ENCODE measurements around the gene CST9L.
A peak's percentile ranks its signal among the peaks of the same experiment; 100 is the strongest.

CST9L gene

DNA sequence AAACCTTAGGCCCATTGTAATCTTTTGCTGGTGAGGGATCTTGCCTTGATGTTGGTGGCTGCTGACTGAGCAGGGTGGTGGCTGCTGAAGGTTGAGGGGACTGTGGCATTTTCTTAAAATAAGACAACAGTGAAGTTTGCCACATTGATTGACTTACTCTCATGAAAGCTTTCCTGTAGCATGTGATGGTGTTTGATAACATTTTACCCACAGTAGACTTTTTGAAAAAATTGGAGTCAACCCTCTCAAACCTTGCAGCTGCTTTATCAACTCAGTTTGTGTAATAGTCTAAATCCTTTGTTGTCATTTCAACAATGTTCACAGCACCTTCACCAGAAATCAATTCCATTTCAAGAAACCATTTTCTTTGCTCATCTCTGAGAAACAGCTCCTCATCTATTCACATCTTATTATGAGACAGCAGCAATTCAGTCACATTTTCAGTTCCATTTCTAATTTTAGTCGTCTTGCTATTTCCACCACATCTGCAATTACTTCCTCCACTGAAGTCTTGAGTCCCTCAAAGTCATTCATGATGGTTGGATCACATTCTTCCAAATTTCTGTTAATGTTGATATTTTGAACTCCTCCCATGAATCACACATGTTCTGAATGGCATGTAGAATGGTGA is 37.2 kb downstream of the CST9L start:
- no peak overlapping the region for H3K4me3 ChIP-seq (ENCODE audit: low read depth, low read length)
- TF ChIP-seq, protein P1, sequence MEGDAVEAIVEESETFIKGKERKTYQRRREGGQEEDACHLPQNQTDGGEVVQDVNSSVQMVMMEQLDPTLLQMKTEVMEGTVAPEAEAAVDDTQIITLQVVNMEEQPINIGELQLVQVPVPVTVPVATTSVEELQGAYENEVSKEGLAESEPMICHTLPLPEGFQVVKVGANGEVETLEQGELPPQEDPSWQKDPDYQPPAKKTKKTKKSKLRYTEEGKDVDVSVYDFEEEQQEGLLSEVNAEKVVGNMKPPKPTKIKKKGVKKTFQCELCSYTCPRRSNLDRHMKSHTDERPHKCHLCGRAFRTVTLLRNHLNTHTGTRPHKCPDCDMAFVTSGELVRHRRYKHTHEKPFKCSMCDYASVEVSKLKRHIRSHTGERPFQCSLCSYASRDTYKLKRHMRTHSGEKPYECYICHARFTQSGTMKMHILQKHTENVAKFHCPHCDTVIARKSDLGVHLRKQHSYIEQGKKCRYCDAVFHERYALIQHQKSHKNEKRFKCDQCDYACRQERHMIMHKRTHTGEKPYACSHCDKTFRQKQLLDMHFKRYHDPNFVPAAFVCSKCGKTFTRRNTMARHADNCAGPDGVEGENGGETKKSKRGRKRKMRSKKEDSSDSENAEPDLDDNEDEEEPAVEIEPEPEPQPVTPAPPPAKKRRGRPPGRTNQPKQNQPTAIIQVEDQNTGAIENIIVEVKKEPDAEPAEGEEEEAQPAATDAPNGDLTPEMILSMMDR (IDR thresholded peaks at IDR 0.05; ENCODE audit: low read depth, low read length, missing control alignments): no peak
- DNase-seq (ENCODE audit: low read depth): no peak

DNA sequence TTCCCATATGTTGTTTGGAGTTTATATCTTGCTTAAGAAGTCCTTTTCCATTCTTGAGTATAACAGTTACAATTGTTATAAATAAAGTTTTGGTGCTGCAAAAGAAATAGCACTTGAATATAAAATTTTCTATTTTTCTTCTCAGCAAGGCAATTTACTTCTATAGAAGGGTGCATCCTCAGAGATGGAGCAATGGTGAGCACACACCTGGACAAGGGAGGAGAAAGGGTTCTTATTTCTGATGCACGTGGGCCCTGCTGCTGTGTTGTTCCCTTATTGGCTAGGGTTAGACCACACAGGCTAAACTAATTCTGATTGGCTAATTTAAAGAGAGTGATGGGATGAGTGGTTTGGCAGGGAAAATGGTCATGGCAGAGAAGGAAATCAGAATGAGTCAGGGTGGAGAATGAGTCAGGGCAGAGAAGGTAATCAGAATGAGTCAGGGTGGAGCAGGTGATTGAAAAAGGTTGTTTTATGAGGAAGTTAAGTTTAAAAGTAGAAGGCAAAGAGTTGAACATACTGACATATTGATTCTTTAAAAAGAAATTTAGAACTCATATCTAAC is 39.3 kb downstream of the CST9L start:
- H3K4me3 ChIP-seq (ENCODE audit: low read depth, low read length): no peak overlapping the region
- TF ChIP-seq, protein P1 (IDR thresholded peaks at IDR 0.05; ENCODE audit: low read depth, low read length, missing control alignments): no peak
- no peak for DNase-seq (ENCODE audit: low read depth)

DNA sequence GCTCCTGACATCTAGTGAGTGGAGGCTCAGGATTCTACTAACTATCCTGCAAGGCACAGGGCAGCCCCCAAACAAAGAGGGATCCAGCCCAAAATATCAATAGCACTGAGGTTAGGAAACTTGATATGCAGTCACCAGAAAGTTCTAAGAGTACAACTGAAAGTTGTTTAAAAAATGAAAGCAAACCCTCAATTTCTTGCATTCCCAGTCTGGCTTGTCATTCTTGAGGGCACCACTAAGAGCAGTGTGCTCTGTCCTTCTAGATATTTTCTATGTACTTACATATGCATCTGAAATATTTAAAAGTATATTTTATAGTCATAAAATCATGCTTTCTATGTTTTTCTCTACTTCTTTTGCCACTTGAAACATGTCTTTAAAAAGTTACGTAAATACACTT is 41.4 kb downstream of the CST9L start:
- TF ChIP-seq, protein P1 (IDR thresholded peaks at IDR 0.05; ENCODE audit: low read depth, low read length, missing control alignments): peak; percentile 5
- no peak for DNase-seq (ENCODE audit: low read depth)
- H3K4me3 ChIP-seq (ENCODE audit: low read depth, low read length): no peak overlapping the region

DNA sequence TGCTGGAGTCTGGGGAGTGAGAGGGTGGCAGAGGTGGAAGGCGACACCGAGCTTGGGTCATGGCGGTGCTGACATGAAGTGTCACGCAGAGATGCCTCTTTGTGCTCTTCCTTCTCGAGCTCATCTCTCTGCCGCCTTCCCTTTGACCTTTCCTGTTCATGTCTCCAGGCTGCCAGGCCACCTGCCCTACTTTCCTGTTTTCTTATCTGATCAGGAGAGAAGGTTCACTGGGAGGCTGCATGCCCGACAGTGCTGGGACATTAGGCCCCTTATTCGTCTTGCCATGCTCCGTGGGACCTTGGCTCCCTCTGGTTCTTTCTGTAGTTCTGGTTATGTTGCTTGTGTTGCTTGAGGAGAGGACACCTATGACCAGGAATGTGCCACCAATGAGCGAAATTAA is 44.1 kb downstream of the CST9L start:
- TF ChIP-seq, protein P1 (IDR thresholded peaks at IDR 0.05; ENCODE audit: low read depth, low read length, missing control alignments): no peak
- H3K4me3 ChIP-seq (ENCODE audit: low read depth, low read length): no peak overlapping the region
- no peak for DNase-seq (ENCODE audit: low read depth)

DNA sequence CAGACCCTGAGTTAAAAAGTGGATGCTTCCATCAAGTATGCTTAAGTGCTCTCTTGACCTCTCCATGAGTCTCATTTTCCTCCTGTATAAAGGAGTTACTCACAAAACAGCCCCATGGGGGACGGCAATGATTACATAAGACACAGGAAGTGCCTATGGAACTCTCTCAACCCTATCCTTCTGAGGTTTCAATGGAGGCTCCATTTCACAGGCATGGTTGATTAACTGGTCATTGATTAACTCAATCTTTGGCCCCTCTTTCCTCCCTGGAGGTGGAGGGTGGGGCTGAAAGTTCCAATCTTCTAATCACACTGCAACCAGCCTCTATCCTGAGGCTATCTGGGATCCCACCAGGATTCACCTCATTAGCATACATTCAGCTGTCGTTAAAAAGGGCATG is 48.1 kb downstream of the CST9L start:
- H3K4me3 ChIP-seq (ENCODE audit: low read depth, low read length): no peak overlapping the region
- TF ChIP-seq, protein P1 (IDR thresholded peaks at IDR 0.05; ENCODE audit: low read depth, low read length, missing control alignments): no peak
- DNase-seq (ENCODE audit: low read depth): no peak

DNA sequence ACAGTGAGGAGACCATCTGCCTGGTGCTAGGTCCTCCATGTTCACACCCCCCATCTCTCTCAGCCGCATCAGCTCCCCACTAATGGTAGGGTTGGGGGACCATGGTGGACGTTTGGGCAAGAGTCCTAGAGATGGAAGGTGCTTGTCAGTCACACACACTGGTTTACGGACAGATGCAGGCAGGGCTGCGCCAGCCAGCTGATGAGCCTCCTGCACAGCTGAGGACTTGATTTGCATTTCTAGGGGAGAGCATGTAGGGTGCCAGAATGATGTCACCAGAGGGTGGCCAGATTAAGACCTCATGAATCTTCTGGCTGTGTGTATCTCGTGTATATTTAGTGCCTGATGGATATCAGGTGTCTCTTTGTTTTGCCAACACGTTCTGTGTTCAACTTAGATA is 48.7 kb downstream of the CST9L start:
- no peak overlapping the region for H3K4me3 ChIP-seq (ENCODE audit: low read depth, low read length)

More for the DNA sequence above, 48.7 kb downstream of the CST9L start:
- no peak for DNase-seq (ENCODE audit: low read depth)
- TF ChIP-seq, protein P1 (IDR thresholded peaks at IDR 0.05; ENCODE audit: low read depth, low read length, missing control alignments): no peak

Data from GM12864 (cell line).